ENCODE data around the gene ZBTB25. TPM values are rescaled to one million over a fixed set of nuclear protein-coding genes. Genes with fewer than 3 reads are reported as not detected.
"Not testable (repeated sequence)": the region's sequence is repeated elsewhere in the genome, so short reads cannot be mapped to it uniquely, and the experiment has no call there.

Gene ZBTB25
- total and polyA plus RNA-seq, 2 donors (not counting 1 experiment from before 2014, with no cell fraction given): 7.2 to 9.2 TPM

- TF ChIP-seq, protein P1, sequence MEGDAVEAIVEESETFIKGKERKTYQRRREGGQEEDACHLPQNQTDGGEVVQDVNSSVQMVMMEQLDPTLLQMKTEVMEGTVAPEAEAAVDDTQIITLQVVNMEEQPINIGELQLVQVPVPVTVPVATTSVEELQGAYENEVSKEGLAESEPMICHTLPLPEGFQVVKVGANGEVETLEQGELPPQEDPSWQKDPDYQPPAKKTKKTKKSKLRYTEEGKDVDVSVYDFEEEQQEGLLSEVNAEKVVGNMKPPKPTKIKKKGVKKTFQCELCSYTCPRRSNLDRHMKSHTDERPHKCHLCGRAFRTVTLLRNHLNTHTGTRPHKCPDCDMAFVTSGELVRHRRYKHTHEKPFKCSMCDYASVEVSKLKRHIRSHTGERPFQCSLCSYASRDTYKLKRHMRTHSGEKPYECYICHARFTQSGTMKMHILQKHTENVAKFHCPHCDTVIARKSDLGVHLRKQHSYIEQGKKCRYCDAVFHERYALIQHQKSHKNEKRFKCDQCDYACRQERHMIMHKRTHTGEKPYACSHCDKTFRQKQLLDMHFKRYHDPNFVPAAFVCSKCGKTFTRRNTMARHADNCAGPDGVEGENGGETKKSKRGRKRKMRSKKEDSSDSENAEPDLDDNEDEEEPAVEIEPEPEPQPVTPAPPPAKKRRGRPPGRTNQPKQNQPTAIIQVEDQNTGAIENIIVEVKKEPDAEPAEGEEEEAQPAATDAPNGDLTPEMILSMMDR (conservative IDR thresholded peaks at IDR 0.05 in 1 of 2, IDR thresholded peaks at IDR 0.05 in 1 of 2; ENCODE audit: low read depth in 1 of 2, low read length in 2 of 2): no peak
- no peak for TF ChIP-seq EZH2 (IDR thresholded peaks at IDR 0.05; ENCODE audit: low read length, missing control alignments)
- no peak for DNase-seq (ENCODE audit: low read depth in 2 of 2)
- peaks cover 8% of the 10 kb centered on the region for H4K20me1 ChIP-seq (ENCODE audit: control insufficient read depth, extremely low read depth, insufficient read depth, low read length)
Observed at GRCh38 chr14:64518229-64518628, 14.6 kb upstream of the ZBTB25 start.

DNA sequence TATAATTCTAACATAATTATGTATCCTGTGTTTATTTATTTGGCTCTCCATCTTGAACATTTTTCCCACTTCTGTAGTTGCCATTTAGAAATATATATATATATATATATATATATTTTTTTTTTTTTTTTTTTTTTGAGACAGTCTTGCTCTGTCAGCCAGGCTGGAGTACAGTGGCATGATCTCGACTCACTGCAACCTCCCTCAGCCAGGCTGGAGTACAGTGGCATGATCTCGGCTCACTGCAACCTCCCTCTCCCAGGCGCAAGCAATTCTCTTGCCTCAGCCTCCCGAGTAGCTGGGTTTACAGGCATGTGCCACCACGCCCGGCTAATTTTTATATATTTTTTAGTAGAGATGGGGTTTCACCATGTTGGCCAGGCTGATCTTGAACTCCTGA, 14.0 kb upstream of the ZBTB25 start:
- not testable (repeated sequence) for H3K27ac ChIP-seq (ENCODE audit: insufficient read depth, low read length); H3K36me3 ChIP-seq (ENCODE audit: control insufficient read depth, insufficient read depth, low read length); DNase-seq (ENCODE audit: low read depth in 2 of 2); H3K4me3 ChIP-seq (replicated peaks in 1 of 4; ENCODE audit: control extremely low read depth in 1 of 4, insufficient read depth in 1 of 4, low read depth in 3 of 4, low read length in 4 of 4); H3K4me1 ChIP-seq (ENCODE audit: control insufficient read depth, extremely low read depth, insufficient read depth, low read length); H3K4me2 ChIP-seq (ENCODE audit: extremely low read depth, insufficient read depth, low read length); H3K9ac ChIP-seq (ENCODE audit: insufficient read depth, low read length); H3K27me3 ChIP-seq (ENCODE audit: control insufficient read depth, insufficient read depth, low read length); H2AFZ ChIP-seq (ENCODE audit: low read length); H3K9me3 ChIP-seq (ENCODE audit: control insufficient read depth, insufficient read depth, low read depth, low read length); H4K20me1 ChIP-seq (ENCODE audit: control insufficient read depth, extremely low read depth, insufficient read depth, low read length)
- H3K79me2 ChIP-seq (ENCODE audit: control insufficient read depth, insufficient read depth, low read length): peaks cover 82% of the 10 kb centered on the region

More at GRCh38 chr14:64518229-64518628, 14.6 kb upstream of the ZBTB25 start:
- Histone ChIP-seq H3K79me2 (ENCODE audit: control insufficient read depth, insufficient read depth, low read length) (peaks cover 79% of the 10 kb centered on the region), H3K4me3 (replicated peaks in 1 of 4; ENCODE audit: control extremely low read depth in 1 of 4, insufficient read depth in 1 of 4, low read depth in 3 of 4, low read length in 4 of 4) (no peak overlapping the region), H3K9me3 (ENCODE audit: control insufficient read depth, insufficient read depth, low read depth, low read length) (no peaks in the 10 kb centered on the region), H2AFZ (ENCODE audit: low read length) (no peak overlapping the region), H3K4me2 (ENCODE audit: extremely low read depth, insufficient read depth, low read length) (no peak overlapping the region), H3K4me1 (ENCODE audit: control insufficient read depth, extremely low read depth, insufficient read depth, low read length) (no peaks in the 10 kb centered on the region), H3K9ac (ENCODE audit: insufficient read depth, low read length) (no peak overlapping the region), H3K27me3 (ENCODE audit: control insufficient read depth, insufficient read depth, low read length) (no peaks in the 10 kb centered on the region), H3K27ac (ENCODE audit: insufficient read depth, low read length) (no peak overlapping the region), H3K36me3 (ENCODE audit: control insufficient read depth, insufficient read depth, low read length) (peaks cover 11% of the 10 kb centered on the region)

DNA sequence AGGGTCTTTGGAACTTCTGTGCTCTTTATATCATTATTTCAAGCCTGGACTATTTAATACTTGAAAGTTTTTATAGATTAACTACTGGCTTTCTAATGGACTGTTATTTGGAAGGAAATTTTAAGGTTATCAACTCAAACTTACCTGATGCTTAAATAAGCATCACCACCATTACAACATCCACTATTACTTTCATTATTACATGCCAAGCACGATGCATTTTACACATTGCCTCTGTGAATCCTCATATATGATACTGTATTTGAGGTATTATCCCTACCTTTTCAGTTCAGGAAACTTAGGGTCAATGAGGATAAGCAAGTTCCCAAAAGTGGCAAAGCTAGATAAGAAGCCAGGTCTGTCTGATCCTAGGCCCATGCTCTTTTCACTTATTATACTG, 13.3 kb upstream of the ZBTB25 start:
- Histone ChIP-seq H3K36me3 (ENCODE audit: control insufficient read depth, insufficient read depth, low read length) (peaks cover 5% of the 10 kb centered on the region), H3K79me2 (ENCODE audit: control insufficient read depth, insufficient read depth, low read length) (peaks cover 86% of the 10 kb centered on the region), H3K27me3 (ENCODE audit: control insufficient read depth, insufficient read depth, low read length) (no peaks in the 10 kb centered on the region), H2AFZ (ENCODE audit: low read length) (no peak overlapping the region), H3K4me2 (ENCODE audit: extremely low read depth, insufficient read depth, low read length) (no peak overlapping the region), H3K9ac (ENCODE audit: insufficient read depth, low read length) (no peak overlapping the region), H4K20me1 (ENCODE audit: control insufficient read depth, extremely low read depth, insufficient read depth, low read length) (peaks cover 8% of the 10 kb centered on the region), H3K4me3 (replicated peaks in 1 of 4; ENCODE audit: control extremely low read depth in 1 of 4, insufficient read depth in 1 of 4, low read depth in 3 of 4, low read length in 4 of 4) (no peak overlapping the region), H3K4me1 (ENCODE audit: control insufficient read depth, extremely low read depth, insufficient read depth, low read length) (no peaks in the 10 kb centered on the region), H3K27ac (ENCODE audit: insufficient read depth, low read length) (no peak overlapping the region), H3K9me3 (ENCODE audit: control insufficient read depth, insufficient read depth, low read depth, low read length) (no peaks in the 10 kb centered on the region)
- DNase-seq (ENCODE audit: low read depth in 2 of 2): no peak
- no peak for TF ChIP-seq EZH2 (IDR thresholded peaks at IDR 0.05; ENCODE audit: low read length, missing control alignments)

GRCh38 chr14:64515053-64515452, 11.4 kb upstream of the ZBTB25 start:
- no peak overlapping the region for H3K27ac ChIP-seq (ENCODE audit: insufficient read depth, low read length)
- peaks cover 8% of the 10 kb centered on the region for H4K20me1 ChIP-seq (ENCODE audit: control insufficient read depth, extremely low read depth, insufficient read depth, low read length)
- no peaks in the 10 kb centered on the region for H3K36me3 ChIP-seq (ENCODE audit: control insufficient read depth, insufficient read depth, low read length)
- no peaks in the 10 kb centered on the region for H3K9me3 ChIP-seq (ENCODE audit: control insufficient read depth, insufficient read depth, low read depth, low read length)
- no peaks in the 10 kb centered on the region for H3K4me1 ChIP-seq (ENCODE audit: control insufficient read depth, extremely low read depth, insufficient read depth, low read length)
- DNase-seq (ENCODE audit: low read depth in 2 of 2): no peak
- peaks cover 89% of the 10 kb centered on the region for H3K79me2 ChIP-seq (ENCODE audit: control insufficient read depth, insufficient read depth, low read length)
- no peak for TF ChIP-seq EZH2 (IDR thresholded peaks at IDR 0.05; ENCODE audit: low read length, missing control alignments)
- TF ChIP-seq, protein P1 (conservative IDR thresholded peaks at IDR 0.05 in 1 of 2, IDR thresholded peaks at IDR 0.05 in 1 of 2; ENCODE audit: low read depth in 1 of 2, low read length in 2 of 2): no peak
- H3K9ac ChIP-seq (ENCODE audit: insufficient read depth, low read length): no peak overlapping the region
- no peak overlapping the region for H3K4me3 ChIP-seq (replicated peaks in 1 of 4; ENCODE audit: control extremely low read depth in 1 of 4, insufficient read depth in 1 of 4, low read depth in 3 of 4, low read length in 4 of 4)
- H3K27me3 ChIP-seq (ENCODE audit: control insufficient read depth, insufficient read depth, low read length): no peaks in the 10 kb centered on the region
- H3K4me2 ChIP-seq (ENCODE audit: extremely low read depth, insufficient read depth, low read length): no peak overlapping the region
- no peak overlapping the region for H2AFZ ChIP-seq (ENCODE audit: low read length)
